K562 (cell line): Measurements from ENCODE around the gene TMEM126B. TPM values are rescaled to one million over a fixed set of nuclear protein-coding genes. Genes with fewer than 3 reads are reported as not detected.
A peak's percentile ranks its signal among the peaks of the same experiment; 100 is the strongest.

ENCODE experiments used
- ATAC-seq: fragments of 200-7000 bp; cut with Tn5 transposase; 3 replicates; pipeline ENCODE4 v1.9.1; 2020; ENCODE audit warnings: moderate library complexity
- BruUV-seq: library from RNA; stranded (reverse); fragments of 400-500 nt; replicated peaks from 2 replicates; lab custom pipeline; 2021; lab: Mats Ljungman, UMichigan
- CTCF ChIA-PET: fragments of 300-600 bp; formaldehyde crosslinking; extraction: SDS; loops from one replicate; lab custom pipeline; 2021; ENCODE audit warnings: low intra/inter-chr PET ratio; lab: Yijun Ruan, JAX
- POLR2A ChIA-PET: fragments of 300-600, 350-650 bp; sonication (Branson Sonifier 250); formaldehyde crosslinking; extraction: SDS; loops from one replicate; lab custom pipeline; 2021; ENCODE audit warnings: antibody characterized with exemption, inconsistent platforms; lab: Yijun Ruan, JAX
- DNase-seq, 4 experiments: peaks; one replicate each; pipeline versions ENCODE4 v3.0.0 to v3.0.0-alpha.2; 2011 to 2018; ENCODE audit warnings: low spot score in 3 of 4, mixed read lengths in 3 of 4; ENCODE audit errors: extremely low read depth in 1 of 4
- FAIRE-seq: peaks from 2 replicates; lab custom pipeline; 2011; peaks lifted over from hg19 to GRCh38; lab: Jason Lieb, UNC
- H2AFZ ChIP-seq: 2 replicates; pipeline ENCODE4 v1.6.0; 2011; ENCODE audit warnings: low read depth, low read length, control low read depth, inconsistent platforms
- H3K27ac ChIP-seq: fragments of 200-600 bp; 3 replicates; pipeline ENCODE4 v1.8.0; 2011; ENCODE audit warnings: low read depth, mild to moderate bottlenecking, control low read depth, inconsistent platforms, low read length, moderate library complexity, mixed read lengths; ENCODE audit errors: extremely low read depth
- H3K27me3 ChIP-seq, 2 experiments: fragments of 300-600 bp in 1 of 2; 2 replicates in 1 of 2; 3 replicates in 1 of 2; pipeline versions ENCODE4 v1.6.0 to v1.8.0; 2011; ENCODE audit warnings: inconsistent platforms in 2 of 2, low read length in 2 of 2, mild to moderate bottlenecking in 1 of 2, mixed read lengths in 1 of 2, moderate library complexity in 1 of 2; ENCODE audit not compliant: control insufficient read depth in 2 of 2, insufficient read depth in 2 of 2
- H3K36me3 ChIP-seq: fragments of 300-600 bp; 3 replicates; pipeline ENCODE4 v1.8.0; 2011; ENCODE audit warnings: mild to moderate bottlenecking, low read length, inconsistent platforms; ENCODE audit not compliant: control insufficient read depth, insufficient read depth
- H3K4me1 ChIP-seq, 2 experiments: fragments of 200-600 bp in 1 of 2; replicated peaks in 1 of 2; 2 replicates in 1 of 2; 3 replicates in 1 of 2; pipeline versions ENCODE4 v1.5.1 to v1.8.0; 2011; ENCODE audit warnings: inconsistent platforms in 2 of 2, low read length in 2 of 2, mild to moderate bottlenecking in 1 of 2, mixed read lengths in 1 of 2, moderate library complexity in 1 of 2; ENCODE audit not compliant: control insufficient read depth in 2 of 2, insufficient read depth in 2 of 2
- H3K4me2 ChIP-seq: 2 replicates; pipeline ENCODE4 v1.6.1; 2011; ENCODE audit warnings: low read length, control low read depth, inconsistent platforms, mixed read lengths; ENCODE audit not compliant: insufficient read depth
- H3K4me3 ChIP-seq: fragments of 200-600 bp; sonication (generic), shearing (Covaris generic); 2 replicates; pipeline ENCODE4 v1.5.1; 2016; ENCODE audit warnings: control low read depth, inconsistent platforms
- H3K79me2 ChIP-seq: fragments of 200-600 bp; 3 replicates; pipeline ENCODE4 v1.8.0; 2011; ENCODE audit warnings: low read length, inconsistent platforms; ENCODE audit not compliant: control insufficient read depth, insufficient read depth
- H3K9ac ChIP-seq, 2 experiments: 2 replicates each; pipeline versions ENCODE4 v1.6.0 to v1.6.1; 2011; ENCODE audit warnings: low read depth in 2 of 2, low read length in 2 of 2, control low read depth in 1 of 2, inconsistent platforms in 1 of 2, mild to moderate bottlenecking in 1 of 2, mixed read lengths in 1 of 2; ENCODE audit not compliant: insufficient read depth in 1 of 2
- H3K9me1 ChIP-seq: one replicate; pipeline ENCODE4 v1.6.0; 2011; ENCODE audit warnings: inconsistent platforms, mild to moderate bottlenecking, low read length, moderate library complexity; ENCODE audit not compliant: control insufficient read depth, insufficient read depth
- H3K9me3 ChIP-seq: replicated peaks from 2 replicates; pipeline ENCODE4 v1.5.1; 2011; ENCODE audit warnings: low read depth, low read length, inconsistent platforms; ENCODE audit not compliant: control insufficient read depth, insufficient read depth
- H4K20me1 ChIP-seq: replicated peaks from 2 replicates; pipeline ENCODE4 v1.6.1; 2011; ENCODE audit warnings: low read length, inconsistent platforms, mixed read lengths; ENCODE audit not compliant: control insufficient read depth, insufficient read depth
- ATF4 ChIP-seq: fragments of 450-650 bp; formaldehyde crosslinking; IDR thresholded peaks from 2 replicates; pipeline ENCODE4 v1.4.0; 2022; ENCODE audit warnings: mild to moderate bottlenecking, moderate library complexity
- CEBPB ChIP-seq: fragments of 450-650 bp; IDR thresholded peaks from 2 replicates; pipeline ENCODE4 v1.6.1; 2016; ENCODE audit warnings: missing genetic modification characterization, missing compliant biosample characterization
- CHD1 ChIP-seq: fragments of 200-600 bp; sonication (generic); IDR thresholded peaks from one replicate; pipeline ENCODE4 v1.6.1; 2012; ENCODE audit warnings: mild to moderate bottlenecking, moderate library complexity, low read length, inconsistent platforms
- HMBOX1 ChIP-seq: sonication (generic); IDR thresholded peaks from 2 replicates; pipeline ENCODE4 v1.6.1; 2016
- MYNN ChIP-seq, 2 experiments: sonication (generic); formaldehyde crosslinking in 1 of 2; IDR thresholded peaks; 2 replicates each; pipeline versions ENCODE4 v1.5.0 to v1.6.1; 2016 to 2020; ENCODE audit warnings: antibody characterized with exemption in 1 of 2, missing genetic modification reagents in 1 of 2
- PCBP1 ChIP-seq: fragments of 200-400 bp; formaldehyde crosslinking; IDR thresholded peaks from 2 replicates; pipeline ENCODE4 v1.6.1; 2018; ENCODE audit warnings: mild to moderate bottlenecking, low read depth, low read length; ENCODE audit not compliant: poor library complexity, severe bottlenecking
- RB1 ChIP-seq: fragments of 450-650 bp; IDR thresholded peaks from 2 replicates; pipeline ENCODE4 v1.6.1; 2017; ENCODE audit warnings: low read depth, mild to moderate bottlenecking
- ZBTB33 ChIP-seq: sonication (generic); formaldehyde crosslinking; IDR thresholded peaks from 2 replicates; pipeline ENCODE4 v1.8.1; 2023; ENCODE audit warnings: mild to moderate bottlenecking, missing genetic modification reagents
- WGBS: fragments of 100-300 bp; shearing (Covaris generic); methylation state at CpG from one replicate; pipeline ENCODE4 v1.1.6; 2016; ENCODE audit warnings: low coverage, mixed read lengths; ENCODE audit not compliant: insufficient coverage; ENCODE audit errors: missing lambda C conversion rate; 5-methylcytosine and 5-hydroxymethylcytosine counted together
- in situ Hi-C: fragments of 300-500 bp; cut with MboI; formaldehyde crosslinking; loops from 4 replicates; pipeline ENCODE4 v1.15.0; 2018; ENCODE audit warnings: inconsistent platforms, mixed read lengths
- intact Hi-C: fragments of 100-400 bp; cut with micrococcal nuclease; formaldehyde crosslinking; loops from 2 replicates; pipeline ENCODE4 v1.14.2; 2022
- polyA plus RNA-seq, 8 experiments: library from polyadenylated mRNA; depleted of rRNA in 4 of 8; stranded (reverse) in 5 of 8; unstranded in 3 of 8; fragments of >200 nt; fragmentation: Nextera tagmentation in 2 of 8; fragmentation: Illumina TruSeq in 1 of 8; extraction: Ambion mirVana in 2 of 8; extraction: Trizol in 1 of 8; gene quantifications; 2 replicates each; pipeline versions ENCODE4 v1.2.1 to v1.2.3, GENCODE V29; 2011 to 2014; ENCODE audit warnings: inconsistent platforms in 1 of 8, missing spikeins in 1 of 8
- total RNA-seq, 7 experiments: library from RNA; depleted of rRNA in 6 of 7; stranded (reverse); fragments of >200 nt in 6 of 7; fragmentation: Illumina TruSeq in 2 of 7; extraction: Trizol in 2 of 7; gene quantifications; 2 replicates each; pipeline versions ENCODE4 v1.2.1 to v1.2.3, GENCODE V29; 2011 to 2021; ENCODE audit warnings: low replicate concordance in 1 of 7

The TMEM126B gene
- total and polyA plus RNA-seq, 9 of the 15 experiments (the other 6 are each of a cell fraction or from before 2014, with no cell fraction given), result 85.5 to 226 (median 164) TPM

- TF ChIP-seq ZBTB33 (CRISPR knock-in tag), result no peak
Observed at GRCh38 chr11:85658180-85658579, 29.8 kb downstream of the TMEM126B start (continued).

- Histone ChIP-seq H2AFZ (no peak overlapping the region), H3K9ac (peak overlapping the region in 1 of 2 experiments; percentile 98; a peak in 2 of 4 replicates), H3K4me3 (peak overlapping the region; percentile 94), H3K79me2 (peaks cover 78% of the 10 kb centered on the region), H3K27ac (no peak overlapping the region), H3K27me3 (no peaks in the 10 kb centered on the region), H4K20me1 (peaks cover 16% of the 10 kb centered on the region), H3K36me3 (peaks cover 60% of the 10 kb centered on the region), H3K9me3 (no peaks in the 10 kb centered on the region), H3K4me1 (peaks cover 14% of the 10 kb centered on the region in 2 experiments; a peak in 3 of 5 replicates), H3K9me1 (no peaks in the 10 kb centered on the region), H3K4me2 (peak overlapping the region; percentile 75)
- ATAC-seq (no peak), FAIRE-seq (no peak), DNase-seq (peak in 1 of 4 experiments; percentile 32)
- POLR2A ChIA-PET, result interaction anchor here (10.1 kb wide), 1 partner anchor 11 kb away, joined by 145 read pairs; the partner anchor contains the start of gene TMEM126A
- no TSS peak for BruUV-seq
- in situ Hi-C loops (no loop called here), intact Hi-C loops (loop anchor here (2.0 to 10.0 kb wide), 5 partner anchors 13 to 583 kb away; partner anchors contain the start of genes EED and PICALM)
- WGBS, result 1% methylated on average over 4 of the region's 4 CpGs
- TF ChIP-seq RB1 (no peak), MYNN (IDR thresholded peaks at IDR 0.05) (no peak), MYNN (CRISPR knock-in tag; IDR thresholded peaks at IDR 0.05) (no peak), CEBPB (tag) (peak; percentile 35), CHD1 (no peak), PCBP1 (no peak), HMBOX1 (no peak), ATF4 (CRISPR knock-in tag) (no peak)
- CTCF ChIA-PET, result interaction anchor here (0.5 kb wide), 1 partner anchor 886 kb away, joined by 3 read pairs; no protein-coding TSS in a partner anchor
Observed at GRCh38 chr11:85661972-85662664, 33.7 kb downstream of the TMEM126B start.
